ENCODE measurements around the gene SERTAD4.

DNA sequence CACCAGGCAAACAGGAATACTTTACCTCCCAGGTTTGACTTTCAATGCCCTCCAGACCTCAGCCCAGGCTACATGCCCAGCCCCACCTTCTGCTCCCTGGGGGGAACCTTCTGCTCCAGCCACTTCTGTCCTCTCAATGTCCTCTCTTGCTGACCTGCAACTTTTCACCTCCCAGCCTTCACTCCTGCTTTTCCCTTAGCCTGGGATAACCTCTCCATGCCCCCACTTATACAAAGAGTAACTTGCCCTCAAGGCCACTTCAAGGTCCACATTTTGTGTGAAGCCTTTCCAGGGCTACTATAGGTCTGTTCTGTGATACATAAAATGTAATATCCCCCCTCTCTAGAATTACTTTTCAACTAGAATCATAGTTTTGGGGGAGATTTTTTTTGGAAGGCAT, 21.7 kb downstream of the SERTAD4 start:
- no peak for TF ChIP-seq CTCF (IDR thresholded peaks at IDR 0.05)
- TF ChIP-seq POLR2A (IDR thresholded peaks at IDR 0.05) = no peak

Data from uterus (tissue), 2 donors.